ENCODE data around the gene SYT4. TPM values are rescaled to one million over a fixed set of nuclear protein-coding genes. Genes with fewer than 3 reads are reported as not detected.

The SYT4 gene
- total RNA-seq, 1 donor from 2014 or later, result not detected

DNA sequence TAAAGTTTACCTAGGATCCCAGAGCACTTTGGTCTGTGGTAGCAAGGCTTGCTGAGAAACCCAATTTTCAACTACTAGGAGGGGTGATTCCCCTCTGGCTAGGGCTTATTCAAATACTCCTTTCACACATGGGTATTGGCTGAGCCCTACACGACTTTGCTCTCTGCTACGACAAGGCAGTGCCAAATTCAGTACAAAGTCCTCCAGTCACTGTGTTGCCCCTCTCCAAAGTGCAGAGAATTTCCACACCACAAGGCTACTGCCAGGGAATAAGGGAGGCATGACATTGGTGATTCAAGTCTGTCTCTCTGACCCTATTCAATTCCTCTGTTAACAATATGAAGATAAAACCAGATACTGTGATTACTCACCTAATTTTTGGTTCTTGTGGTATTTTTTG is 38.9 kb downstream of the SYT4 start:
- FAIRE-seq (no peak), DNase-seq (ENCODE audit: low read depth) (no peak)
- Histone ChIP-seq H3K36me3 (ENCODE audit: control insufficient read depth, insufficient read depth, low read length) (no peaks in the 10 kb centered on the region), H3K27me3 (ENCODE audit: control insufficient read depth, insufficient read depth, low read length) (no peaks in the 10 kb centered on the region), H3K4me3 (ENCODE audit: low read depth, low read length) (no peak overlapping the region)
- TF ChIP-seq CTCF (IDR thresholded peaks at IDR 0.05; ENCODE audit: insufficient read depth, low read length, severe bottlenecking), result no peak

GRCh38 chr18:43236921-43237320 is 40.4 kb downstream of the SYT4 start:
- peak; percentile 3 for DNase-seq (ENCODE audit: low read depth)
- no peaks in the 10 kb centered on the region for H3K27me3 ChIP-seq (ENCODE audit: control insufficient read depth, insufficient read depth, low read length)
- TF ChIP-seq CTCF (IDR thresholded peaks at IDR 0.05; ENCODE audit: insufficient read depth, low read length, severe bottlenecking), result no peak
- no peak overlapping the region for H3K4me3 ChIP-seq (ENCODE audit: low read depth, low read length)
- no peak for FAIRE-seq
- no peaks in the 10 kb centered on the region for H3K36me3 ChIP-seq (ENCODE audit: control insufficient read depth, insufficient read depth, low read length)

- no peak overlapping the region for H3K4me3 ChIP-seq (ENCODE audit: low read depth, low read length)
- DNase-seq (ENCODE audit: low read depth), result no peak
- no peaks in the 10 kb centered on the region for H3K27me3 ChIP-seq (ENCODE audit: control insufficient read depth, insufficient read depth, low read length)
- no peaks in the 10 kb centered on the region for H3K36me3 ChIP-seq (ENCODE audit: control insufficient read depth, insufficient read depth, low read length)
- TF ChIP-seq CTCF (IDR thresholded peaks at IDR 0.05; ENCODE audit: insufficient read depth, low read length, severe bottlenecking), result no peak
- no peak for FAIRE-seq
These were observed 42.4 kb downstream of the SYT4 start for GRCh38 chr18:43234889-43235288.

- no peak for TF ChIP-seq CTCF (IDR thresholded peaks at IDR 0.05; ENCODE audit: insufficient read depth, low read length, severe bottlenecking)
- Histone ChIP-seq H3K4me3 (ENCODE audit: low read depth, low read length) (no peak overlapping the region), H3K36me3 (ENCODE audit: control insufficient read depth, insufficient read depth, low read length) (no peaks in the 10 kb centered on the region), H3K27me3 (ENCODE audit: control insufficient read depth, insufficient read depth, low read length) (no peaks in the 10 kb centered on the region)
- FAIRE-seq, result no peak
- no peak for DNase-seq (ENCODE audit: low read depth)
These were observed 54.8 kb downstream of the SYT4 start for GRCh38 chr18:43222501-43222900.

DNA sequence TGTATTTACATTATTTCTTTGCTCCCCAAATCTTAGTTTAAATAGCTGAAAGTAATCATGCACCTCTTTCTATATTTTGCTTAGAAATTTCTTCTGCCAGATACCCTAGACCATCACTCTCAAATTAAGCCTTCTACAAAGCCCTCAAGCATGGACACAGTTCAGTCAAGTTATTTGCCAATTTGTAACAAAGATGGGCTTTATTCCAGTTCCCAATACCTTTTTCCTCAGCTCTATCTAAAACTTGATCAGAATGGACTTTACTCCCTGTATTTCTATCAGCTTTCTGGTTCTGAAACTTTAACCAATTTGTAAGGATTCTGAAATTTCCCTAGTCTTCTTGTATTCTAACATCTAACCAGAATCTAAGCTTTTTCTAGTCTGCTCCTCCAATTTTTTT is 56.6 kb downstream of the SYT4 start:
- Histone ChIP-seq H3K36me3 (ENCODE audit: control insufficient read depth, insufficient read depth, low read length) (no peaks in the 10 kb centered on the region), H3K4me3 (ENCODE audit: low read depth, low read length) (no peak overlapping the region), H3K27me3 (ENCODE audit: control insufficient read depth, insufficient read depth, low read length) (no peaks in the 10 kb centered on the region)
- no peak for DNase-seq (ENCODE audit: low read depth)
- no peak for TF ChIP-seq CTCF (IDR thresholded peaks at IDR 0.05; ENCODE audit: insufficient read depth, low read length, severe bottlenecking)
- FAIRE-seq, result no peak

Other genes starting within 250 kb of the SYT4 start
- gene RIT2, start 161.8 kb downstream of the SYT4 start, total RNA-seq, result not detected in 2 replicates

Data from bronchial epithelial cell (primary cell).